HL-60 (cell line): ENCODE measurements around the gene SVEP1.

ENCODE experiments used
- DNase-seq, 2 experiments: peaks; one replicate each; pipeline ENCODE4 v3.0.0-alpha.2; 2010 to 2020; ENCODE audit warnings: low read depth in 1 of 2, low spot score in 1 of 2
- H3K27ac ChIP-seq: fragments of 250-450 bp; sonication (Bioruptor Pico); replicated peaks from 2 replicates; pipeline ENCODE4 v1.5.1; 2020; ENCODE audit warnings: mild to moderate bottlenecking, moderate library complexity
- H3K27me3 ChIP-seq: fragments of 250-450 bp; sonication (Bioruptor Pico); 2 replicates; pipeline ENCODE4 v1.5.1; 2021; ENCODE audit warnings: mild to moderate bottlenecking, moderate library complexity; ENCODE audit not compliant: insufficient read depth, poor library complexity, severe bottlenecking
- H3K4me3 ChIP-seq: replicated peaks from 2 replicates; pipeline ENCODE4 v1.5.1; 2011; ENCODE audit warnings: mild to moderate bottlenecking, control low read depth, low read length; ENCODE audit not compliant: insufficient read depth
- CTCF ChIP-seq: IDR thresholded peaks from one replicate; pipeline ENCODE4 v1.5.1; 2011; ENCODE audit warnings: low read length, control low read depth, inconsistent platforms; ENCODE audit not compliant: insufficient read depth
- GABPA ChIP-seq: IDR thresholded peaks from 2 replicates; pipeline ENCODE4 v1.6.1; 2012; ENCODE audit warnings: low read depth
- POLR2AphosphoS5 ChIP-seq: IDR thresholded peaks from 2 replicates; pipeline ENCODE4 v1.6.1; 2012; ENCODE audit warnings: low read depth
- REST ChIP-seq: IDR thresholded peaks from 2 replicates; pipeline ENCODE4 v1.6.1; 2012; ENCODE audit warnings: low read depth; ENCODE audit not compliant: insufficient replicate concordance
- SPI1 ChIP-seq: IDR thresholded peaks from 2 replicates; pipeline ENCODE4 v1.6.1; 2012; ENCODE audit warnings: low read depth, mild to moderate bottlenecking, borderline replicate concordance

The SVEP1 gene

DNA sequence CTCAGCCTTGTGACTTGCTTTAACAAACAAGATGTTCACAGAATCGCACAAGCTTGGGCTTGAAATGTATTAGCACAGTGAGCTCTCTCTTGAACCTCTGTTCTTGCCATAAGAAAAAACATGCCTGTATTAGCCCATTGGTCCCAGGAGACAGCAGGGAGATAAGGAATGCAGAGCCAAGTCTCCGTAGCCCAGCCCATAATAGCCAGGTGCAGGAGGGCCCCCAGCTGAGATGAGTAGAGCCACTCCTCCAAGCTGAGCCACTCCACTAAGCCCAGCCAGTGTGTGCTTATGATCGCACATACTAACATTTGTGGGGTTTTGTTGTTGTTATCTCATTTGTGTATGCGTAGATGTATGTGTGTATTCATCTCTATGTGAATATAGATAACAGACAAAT, 21.6 kb upstream of the SVEP1 start:
- no peak overlapping the region for H3K4me3 ChIP-seq
- no peaks in the 10 kb centered on the region for H3K27me3 ChIP-seq
- TF ChIP-seq POLR2AphosphoS5 (no peak), SPI1 (no peak), REST (no peak), CTCF (no peak), GABPA (no peak)
- DNase-seq: no peak
- H3K27ac ChIP-seq: no peak overlapping the region

- no peak overlapping the region for H3K4me3 ChIP-seq
- peak in 1 of 2 experiments; percentile 36 for DNase-seq
- no peak overlapping the region for H3K27ac ChIP-seq
- no peaks in the 10 kb centered on the region for H3K27me3 ChIP-seq
- TF ChIP-seq CTCF (no peak), POLR2AphosphoS5 (no peak)
These were observed 19.9 kb upstream of the SVEP1 start for GRCh38 chr9:110599468-110599867.

- no peak overlapping the region for H3K27ac ChIP-seq
- TF ChIP-seq CTCF (no peak), POLR2AphosphoS5 (no peak), SPI1 (no peak), REST (no peak), GABPA (no peak)
- no peak for DNase-seq
- H3K27me3 ChIP-seq: no peaks in the 10 kb centered on the region
- H3K4me3 ChIP-seq: no peak overlapping the region
These were observed 12.7 kb upstream of the SVEP1 start for GRCh38 chr9:110592044-110592830.

DNA sequence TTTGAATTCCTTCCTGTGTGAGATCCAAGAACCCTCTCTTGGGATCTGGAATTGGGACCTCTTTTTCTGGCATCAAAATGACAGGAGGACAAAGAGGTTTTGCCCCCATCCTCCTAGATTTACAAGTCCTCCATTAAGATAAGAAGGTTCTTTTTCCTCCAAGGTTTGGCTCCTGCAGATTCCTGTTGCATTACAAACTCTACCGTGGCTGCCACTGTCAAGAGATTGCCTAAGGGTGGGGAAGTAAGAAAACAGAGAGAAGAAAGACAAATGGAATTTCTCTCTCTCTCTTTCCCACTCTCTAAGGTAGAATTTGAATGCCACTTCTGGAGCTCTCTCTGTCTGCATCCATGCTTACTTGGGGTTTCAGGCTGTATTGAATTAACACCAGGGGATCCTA, 12.0 kb upstream of the SVEP1 start:
- no peak for DNase-seq
- TF ChIP-seq REST (no peak), POLR2AphosphoS5 (no peak), SPI1 (no peak)

More for the DNA sequence above, 12.0 kb upstream of the SVEP1 start:
- Histone ChIP-seq H3K27ac (no peak overlapping the region), H3K27me3 (no peaks in the 10 kb centered on the region), H3K4me3 (no peak overlapping the region)
